ENCODE results near the gene MMS19. TPM values are rescaled to one million over a fixed set of nuclear protein-coding genes. Genes with fewer than 3 reads are reported as not detected.
A peak's percentile ranks its signal among the peaks of the same experiment; 100 is the strongest.
"Not testable (repeated sequence)": the region's sequence is repeated elsewhere in the genome, so short reads cannot be mapped to it uniquely, and the experiment has no call there.

Gene MMS19
- total RNA-seq, 1 donor from 2014 or later = 37.7 TPM

DNA sequence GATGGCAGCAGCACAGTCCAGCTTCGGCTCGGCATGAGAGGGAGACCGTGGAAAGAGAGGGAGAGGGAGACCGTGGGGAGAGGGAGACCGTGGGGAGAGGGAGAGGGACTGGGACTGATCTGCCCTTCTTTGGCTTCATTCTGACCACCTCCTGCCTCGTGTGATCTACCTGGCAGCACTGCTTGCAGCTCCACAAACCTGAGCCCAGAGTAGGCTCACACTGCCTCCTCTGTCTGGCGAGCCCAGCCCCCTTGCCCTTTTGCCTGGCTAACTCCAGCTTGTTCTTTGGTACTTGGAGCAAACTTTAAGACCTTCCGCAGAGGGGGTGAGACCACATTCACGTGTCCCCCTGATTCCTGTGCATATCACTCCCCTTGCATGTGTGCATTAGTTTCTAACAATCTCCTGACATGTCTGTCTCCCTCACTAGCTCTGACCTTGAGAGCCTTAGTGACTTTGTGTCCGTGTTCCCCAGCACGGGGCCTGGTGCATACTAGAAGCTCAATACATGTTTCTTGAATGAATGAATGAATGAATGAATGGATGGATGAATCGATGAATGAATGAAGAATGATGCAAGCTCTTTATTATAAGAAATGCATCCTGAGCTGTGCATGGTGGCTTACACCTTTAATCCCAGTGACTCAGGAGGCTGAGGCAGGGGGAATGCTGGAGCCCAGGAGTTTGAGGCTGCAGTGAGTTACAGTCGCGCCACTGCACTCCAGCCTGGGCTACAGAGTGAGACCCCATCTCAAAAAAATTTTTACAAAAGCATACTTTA, 31.7 kb upstream of the MMS19 start:
- ATAC-seq = peak; percentile 31
- no peak for DNase-seq (ENCODE audit: missing footprints)
- intact Hi-C loops (cut with DNase I) = no loop called here

DNA sequence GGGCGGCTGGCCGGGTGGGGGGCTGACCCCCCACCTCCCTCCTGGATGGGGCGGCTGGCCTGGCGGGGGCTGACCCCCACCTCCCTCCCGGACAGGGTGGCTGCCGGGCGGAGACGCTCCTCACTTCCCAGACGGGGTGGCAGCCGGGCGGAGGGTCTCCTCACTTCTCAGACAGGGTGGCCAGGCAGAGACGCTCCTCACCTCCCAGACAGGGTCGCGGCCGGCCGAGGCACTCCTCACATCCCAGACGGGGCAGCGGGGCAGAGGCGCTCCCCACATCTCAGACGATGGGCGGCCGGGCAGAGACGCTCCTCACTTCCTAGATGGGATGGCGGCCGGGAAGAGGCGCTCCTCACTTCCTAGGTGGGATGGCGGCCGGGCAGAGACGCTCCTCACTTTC, 30.7 kb upstream of the MMS19 start:
- ATAC-seq; DNase-seq (ENCODE audit: missing footprints); intact Hi-C loops (cut with DNase I): not testable (repeated sequence)

DNA sequence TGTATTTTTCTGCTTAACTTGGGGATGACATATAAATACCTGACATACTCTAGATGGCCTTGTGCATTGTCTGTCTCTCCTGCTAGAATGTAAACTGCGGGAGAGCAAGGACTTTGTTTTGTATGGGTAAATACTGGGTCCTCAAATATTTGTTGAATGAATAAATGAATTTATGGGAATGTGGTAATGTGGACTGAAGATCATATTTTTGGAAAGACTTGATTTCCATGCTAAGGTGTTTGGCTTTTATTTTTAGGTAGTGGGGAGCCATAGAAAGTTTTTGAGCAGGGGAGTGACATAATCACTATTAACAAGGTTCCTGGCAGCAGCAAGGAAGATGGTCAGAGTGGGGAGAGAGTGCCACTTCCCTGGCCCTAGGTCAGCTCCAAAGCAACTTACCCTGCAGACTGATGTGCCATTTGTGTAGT, 27.5 kb upstream of the MMS19 start:
- DNase-seq (ENCODE audit: missing footprints) = no peak

DNA sequence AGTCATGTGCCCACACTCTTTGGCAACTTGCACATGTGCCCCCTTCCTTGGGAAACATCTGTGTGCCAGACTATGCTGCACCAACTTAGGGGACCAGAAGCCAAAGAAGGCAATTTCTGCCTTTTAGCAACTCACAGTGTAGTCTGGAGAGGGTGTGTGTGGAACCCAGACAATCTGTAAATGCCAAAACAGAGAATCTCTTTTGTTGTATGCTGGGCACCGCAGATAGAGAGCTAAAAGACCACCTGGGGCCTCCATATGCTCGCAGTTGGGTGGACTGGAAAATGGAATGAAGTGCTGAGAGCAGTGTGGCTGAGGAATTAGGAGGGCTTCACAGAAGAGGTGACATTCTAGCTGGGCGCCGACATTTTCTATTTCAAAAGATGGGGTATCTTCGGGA, 26.9 kb upstream of the MMS19 start:
- no peak for DNase-seq (ENCODE audit: missing footprints)
- intact Hi-C loops (cut with DNase I) = no loop called here
- ATAC-seq = no peak

More for the DNA sequence above, 27.5 kb upstream of the MMS19 start:
- ATAC-seq = no peak
- intact Hi-C loops (cut with DNase I) = no loop called here

DNA sequence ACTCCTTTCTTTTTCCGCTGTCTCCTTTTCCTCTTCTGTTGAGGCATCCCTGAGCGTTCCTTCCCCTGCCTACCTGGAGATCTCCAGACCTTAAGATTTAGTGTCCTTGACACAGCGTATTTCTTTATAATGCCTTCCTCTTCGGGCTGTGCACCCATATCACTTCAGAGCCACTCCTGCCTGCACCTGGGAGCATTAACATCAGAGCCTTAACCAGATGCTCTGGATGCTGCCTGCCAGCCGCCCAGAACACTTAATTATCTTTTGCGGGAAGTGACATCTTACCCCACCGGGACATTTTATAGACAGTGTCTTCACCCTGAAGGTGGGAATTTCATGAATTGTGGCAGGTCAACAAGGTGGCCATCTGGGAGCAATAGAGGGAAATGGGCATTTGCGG, 24.7 kb upstream of the MMS19 start:
- intact Hi-C loops (cut with DNase I) = no loop called here
- no peak for ATAC-seq

DNA sequence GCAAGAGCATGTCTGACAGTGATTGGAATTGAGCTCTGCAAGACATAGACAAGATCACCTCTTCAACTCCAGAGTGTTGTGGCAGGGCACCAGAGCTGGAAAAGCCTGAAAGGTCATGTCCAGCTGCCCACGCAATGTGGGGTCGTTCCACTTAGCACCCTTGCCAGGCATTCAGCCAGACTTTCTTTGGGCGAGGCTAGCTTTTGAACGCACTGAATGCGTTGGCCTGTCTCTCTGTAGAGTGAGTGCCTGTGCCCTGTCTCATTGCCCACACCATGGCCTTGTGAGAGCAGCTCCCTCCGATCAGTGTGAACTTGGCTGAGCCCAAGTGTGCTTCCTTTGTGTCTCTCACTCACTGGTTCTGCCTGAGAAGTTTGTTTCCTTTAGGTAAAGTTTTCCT, 23.8 kb upstream of the MMS19 start:
- DNase-seq (ENCODE audit: missing footprints) = no peak
- intact Hi-C loops (cut with DNase I) = no loop called here
- ATAC-seq = peak; percentile 42

More for the DNA sequence above, 24.7 kb upstream of the MMS19 start:
- no peak for DNase-seq (ENCODE audit: missing footprints)

DNA sequence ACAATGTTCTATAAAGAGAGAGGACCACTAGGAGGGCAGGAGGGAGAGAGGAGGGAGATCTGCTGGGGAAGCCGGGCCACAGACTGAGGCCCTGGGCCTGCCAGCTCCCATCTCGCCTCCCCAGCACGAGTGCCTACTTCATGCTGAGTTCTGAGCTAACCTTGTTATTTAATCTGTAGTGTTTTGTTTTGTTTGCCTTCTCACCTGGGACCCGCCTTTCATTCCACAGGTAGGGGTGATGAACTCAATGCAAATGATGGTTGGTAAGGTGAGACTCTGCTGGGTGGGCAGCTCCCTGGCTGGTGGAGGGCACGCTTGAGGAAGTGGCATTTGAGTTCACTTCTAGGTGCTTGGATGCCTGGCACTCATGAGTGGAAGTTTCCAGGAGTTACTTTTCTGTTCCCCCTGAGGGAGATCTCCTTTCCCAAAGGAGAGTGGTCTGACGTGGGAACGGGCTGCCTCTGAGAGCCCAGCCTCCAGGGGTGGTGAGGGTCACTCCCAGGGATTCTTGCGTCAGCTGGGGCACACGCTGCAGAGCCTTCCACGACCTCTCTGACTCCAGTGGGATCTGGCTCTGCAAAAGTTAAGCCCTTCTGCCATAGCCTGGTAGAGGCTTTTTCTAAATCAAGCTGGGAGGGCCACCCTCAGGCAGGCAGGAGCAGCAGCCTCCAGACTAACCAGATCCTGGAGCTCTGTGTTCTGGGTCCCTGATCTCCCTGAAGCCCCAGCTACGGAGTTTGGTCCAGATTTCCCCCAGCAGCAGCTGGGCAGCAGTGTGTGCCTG, 22.9 kb upstream of the MMS19 start:
- no peak for ATAC-seq
- intact Hi-C loops (cut with DNase I) = no loop called here
- DNase-seq (ENCODE audit: missing footprints) = no peak

DNA sequence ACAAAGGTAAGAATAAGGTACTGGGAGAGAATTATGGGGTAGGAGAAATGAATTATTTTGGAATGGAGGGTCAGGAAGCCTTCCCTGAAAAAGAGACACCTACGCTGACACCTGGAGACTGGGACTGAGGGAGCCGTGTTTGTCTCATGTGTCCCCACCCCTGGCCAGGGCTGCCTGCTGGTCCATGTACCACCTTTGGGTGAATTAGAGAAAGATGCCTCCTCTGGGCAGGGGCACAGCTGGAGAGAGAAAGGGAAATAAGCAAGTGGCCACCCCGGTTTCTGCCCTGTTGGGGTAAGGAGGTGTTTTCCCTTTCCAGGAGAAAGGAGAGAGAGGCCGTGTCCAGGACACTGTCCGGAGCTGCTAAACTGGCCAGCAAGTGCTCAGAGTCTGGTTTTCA, 22.3 kb upstream of the MMS19 start:
- DNase-seq (ENCODE audit: missing footprints) (no peak), ATAC-seq (no peak)
- intact Hi-C loops (cut with DNase I) = no loop called here

DNA sequence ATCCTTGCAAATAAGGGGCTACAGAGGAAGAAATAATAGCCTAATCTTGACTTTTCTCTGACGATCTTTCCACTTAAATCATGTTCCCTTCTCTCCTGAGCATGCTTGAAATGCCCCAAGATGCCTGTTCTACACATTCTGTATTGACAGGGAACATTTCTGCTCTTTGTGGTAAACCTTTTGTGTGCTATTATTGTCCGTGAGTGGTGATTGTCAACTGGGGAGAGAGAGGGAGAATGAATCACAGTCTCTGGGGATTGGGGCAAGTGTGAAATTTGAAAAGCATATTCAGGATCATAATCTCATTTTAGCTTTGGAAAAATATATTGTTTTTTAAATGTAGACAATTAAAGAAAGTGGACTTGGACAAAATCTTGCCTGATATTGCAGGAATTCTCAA, 21.1 kb upstream of the MMS19 start:
- ATAC-seq = no peak
- no peak for DNase-seq (ENCODE audit: missing footprints)
- intact Hi-C loops (cut with DNase I) = no loop called here

DNA sequence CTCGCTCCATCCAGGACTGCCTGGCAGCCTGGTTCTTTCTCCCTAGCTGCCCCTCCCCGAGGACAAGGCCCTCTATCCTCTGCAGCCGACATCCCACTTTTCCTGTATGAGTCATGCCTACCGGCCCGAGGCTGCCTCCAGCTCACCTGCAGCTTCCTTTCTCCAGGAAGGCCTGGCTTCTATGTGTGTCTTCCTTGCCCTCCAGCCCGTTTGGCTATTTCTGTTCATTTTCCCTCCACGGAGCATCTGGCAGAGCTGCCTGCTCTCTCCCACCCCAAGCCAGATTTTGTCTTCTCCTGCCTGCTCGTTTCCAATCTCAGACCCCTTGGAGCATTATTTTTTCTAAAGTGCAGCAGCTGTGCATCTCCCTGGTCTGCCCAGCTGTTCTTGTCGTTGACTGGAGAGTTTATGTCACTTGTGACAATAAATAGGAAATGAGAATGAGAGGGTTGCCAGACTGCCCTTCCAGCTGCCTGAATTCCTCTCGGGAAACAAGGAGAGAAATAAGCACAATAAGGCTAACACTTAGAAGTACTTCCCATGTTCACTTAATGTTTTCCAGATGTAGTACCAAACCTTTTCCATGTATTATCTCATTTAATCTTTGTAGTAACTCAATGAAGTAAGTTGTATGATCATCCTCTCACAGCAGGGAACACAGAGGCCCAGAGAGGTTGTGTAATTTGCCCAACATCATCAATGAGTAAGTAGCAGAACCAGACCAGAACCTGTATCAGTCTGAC, 20.2 kb upstream of the MMS19 start:
- intact Hi-C loops (cut with DNase I) = no loop called here
- ATAC-seq (peak; percentile 29), DNase-seq (ENCODE audit: missing footprints) (no peak)

DNA sequence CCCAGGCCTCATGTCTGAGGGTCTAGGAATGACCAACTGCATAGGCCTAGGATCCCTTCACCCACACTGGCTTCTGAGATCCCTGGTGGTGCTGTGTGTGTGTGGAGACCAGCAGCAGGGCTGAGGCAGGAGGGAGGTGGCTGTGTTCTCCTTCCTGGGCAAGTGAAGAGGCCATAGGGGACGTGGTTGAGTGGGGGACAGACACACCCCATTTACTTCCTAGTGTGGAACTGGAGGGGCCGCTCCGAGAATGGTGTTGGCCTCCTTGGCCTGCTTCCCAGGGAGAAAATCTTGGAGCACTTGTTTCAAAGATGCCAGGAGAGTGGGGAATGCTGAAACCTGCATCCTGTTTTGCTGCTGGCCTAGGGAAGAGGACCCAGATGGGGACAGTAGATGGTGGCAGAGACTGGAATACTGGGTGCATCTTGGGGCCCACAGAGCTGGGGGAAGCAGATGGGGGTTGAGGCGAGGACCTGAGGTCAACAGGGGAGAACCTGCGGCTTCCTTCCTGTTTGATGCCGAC, 19.6 kb upstream of the MMS19 start:
- intact Hi-C loops (cut with DNase I) = no loop called here
- DNase-seq (ENCODE audit: missing footprints) (no peak), ATAC-seq (no peak)

DNA sequence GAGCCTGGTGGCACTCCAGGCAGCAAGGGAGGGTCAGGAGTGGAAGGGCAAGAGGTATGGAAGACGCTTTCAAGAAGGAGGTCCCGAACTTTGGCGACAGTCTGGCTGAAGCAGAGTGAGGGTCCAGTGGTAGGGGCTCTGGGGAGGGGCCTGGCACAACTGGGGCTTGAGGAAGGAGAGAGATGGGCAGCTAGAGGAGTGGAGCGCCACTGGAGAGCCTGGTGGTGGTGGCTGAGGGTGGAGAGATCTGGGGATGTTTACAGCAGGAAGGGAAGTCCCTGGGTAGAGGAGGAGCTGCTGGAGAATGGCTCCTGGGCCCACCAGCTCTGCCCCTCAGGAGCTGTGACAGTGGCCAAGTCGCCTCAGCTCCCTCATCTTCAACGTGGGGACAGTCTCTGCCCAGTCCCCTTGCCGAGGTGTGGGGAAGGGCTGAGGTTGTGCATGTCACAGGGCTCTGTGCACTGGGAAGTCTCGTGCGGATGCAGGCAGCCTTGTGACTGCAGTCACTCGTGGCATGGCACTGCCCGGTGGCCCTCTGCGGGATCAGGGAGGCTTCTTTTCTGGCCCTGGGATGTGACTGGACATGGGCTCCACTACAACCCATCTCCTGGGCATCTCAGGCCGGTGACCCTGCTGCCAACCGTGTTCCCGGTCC, 19.0 kb upstream of the MMS19 start:
- intact Hi-C loops (cut with DNase I) = no loop called here
- DNase-seq (ENCODE audit: missing footprints) (no peak), ATAC-seq (no peak)

DNA sequence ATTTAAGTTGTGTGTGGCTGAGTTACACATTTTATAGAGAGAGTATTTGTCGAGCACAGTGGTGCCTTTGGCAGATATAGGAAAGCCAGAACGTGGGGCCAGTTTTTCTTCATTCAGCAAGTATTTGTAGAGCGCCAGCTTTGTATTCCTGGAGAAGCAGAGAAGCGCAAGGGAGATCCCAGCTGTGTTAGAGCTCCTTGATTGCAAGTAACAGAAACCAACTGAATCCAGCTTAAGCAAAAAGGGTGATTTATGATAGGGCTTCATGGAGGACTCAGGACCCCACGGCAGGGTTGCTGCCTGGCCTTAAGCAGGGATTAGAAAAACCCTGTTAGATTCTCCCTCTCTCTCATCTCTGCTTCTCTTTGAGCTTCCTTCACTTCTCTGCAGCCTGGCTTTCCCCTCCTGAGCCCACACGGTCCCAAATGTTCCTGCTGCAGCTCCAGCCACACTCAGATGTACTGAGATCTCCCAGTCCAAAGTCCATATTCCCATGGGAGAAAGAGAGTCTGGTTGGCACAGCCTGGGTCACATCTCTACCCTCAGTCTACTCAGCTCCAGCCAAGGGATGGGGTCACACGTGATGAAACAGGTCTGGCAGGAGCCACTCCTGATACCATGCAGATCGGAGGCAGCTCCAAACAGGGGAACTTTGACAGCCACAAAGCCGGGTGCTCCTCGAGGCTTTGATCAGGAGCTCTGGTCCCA, 17.2 kb upstream of the MMS19 start:
- DNase-seq (ENCODE audit: missing footprints) = no peak
- intact Hi-C loops (cut with DNase I) = no loop called here
- no peak for ATAC-seq

DNA sequence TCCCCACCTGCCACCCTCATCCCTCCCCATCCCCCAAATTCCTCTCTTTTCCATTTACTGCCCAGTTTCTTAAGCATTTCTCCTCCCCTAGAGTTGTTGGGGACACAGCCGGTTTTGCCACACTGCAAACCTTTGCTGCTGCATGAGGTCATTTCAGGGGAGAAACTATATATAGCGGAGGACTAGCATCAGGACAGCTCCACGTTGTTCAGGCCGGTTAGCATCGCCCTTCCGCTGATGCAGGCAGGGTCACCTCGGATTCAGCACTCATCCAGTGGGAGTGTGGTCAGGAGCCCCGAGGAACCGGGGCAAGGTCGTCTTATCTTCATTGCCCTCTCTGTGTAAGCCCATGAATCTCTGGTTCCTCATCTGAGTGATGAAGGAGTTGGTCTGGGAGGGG, 16.1 kb upstream of the MMS19 start:
- ATAC-seq = peak; percentile 68

DNA sequence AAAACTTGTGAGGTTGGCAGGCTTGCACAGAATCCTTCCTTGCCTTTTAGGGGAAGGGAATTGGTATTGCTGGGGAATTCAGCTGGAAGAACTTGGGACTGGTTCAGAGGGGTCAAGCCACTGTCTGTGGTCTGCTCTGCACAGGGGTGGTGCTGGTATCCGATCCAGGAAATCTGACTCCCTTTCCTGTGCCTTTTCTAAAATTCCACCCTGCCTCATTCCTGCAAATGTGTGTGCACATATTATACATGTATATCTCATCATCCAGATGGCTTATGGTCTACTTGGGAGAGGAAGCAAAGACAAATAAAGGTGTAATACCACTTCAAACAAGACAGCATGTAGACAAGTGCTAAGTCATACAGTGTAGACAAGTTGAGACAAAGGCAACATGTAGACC, 14.8 kb upstream of the MMS19 start:
- DNase-seq (ENCODE audit: missing footprints) (no peak), ATAC-seq (no peak)
- intact Hi-C loops (cut with DNase I) = no loop called here

More for the DNA sequence above, 16.1 kb upstream of the MMS19 start:
- no peak for DNase-seq (ENCODE audit: missing footprints)
- intact Hi-C loops (cut with DNase I) = no loop called here

DNA sequence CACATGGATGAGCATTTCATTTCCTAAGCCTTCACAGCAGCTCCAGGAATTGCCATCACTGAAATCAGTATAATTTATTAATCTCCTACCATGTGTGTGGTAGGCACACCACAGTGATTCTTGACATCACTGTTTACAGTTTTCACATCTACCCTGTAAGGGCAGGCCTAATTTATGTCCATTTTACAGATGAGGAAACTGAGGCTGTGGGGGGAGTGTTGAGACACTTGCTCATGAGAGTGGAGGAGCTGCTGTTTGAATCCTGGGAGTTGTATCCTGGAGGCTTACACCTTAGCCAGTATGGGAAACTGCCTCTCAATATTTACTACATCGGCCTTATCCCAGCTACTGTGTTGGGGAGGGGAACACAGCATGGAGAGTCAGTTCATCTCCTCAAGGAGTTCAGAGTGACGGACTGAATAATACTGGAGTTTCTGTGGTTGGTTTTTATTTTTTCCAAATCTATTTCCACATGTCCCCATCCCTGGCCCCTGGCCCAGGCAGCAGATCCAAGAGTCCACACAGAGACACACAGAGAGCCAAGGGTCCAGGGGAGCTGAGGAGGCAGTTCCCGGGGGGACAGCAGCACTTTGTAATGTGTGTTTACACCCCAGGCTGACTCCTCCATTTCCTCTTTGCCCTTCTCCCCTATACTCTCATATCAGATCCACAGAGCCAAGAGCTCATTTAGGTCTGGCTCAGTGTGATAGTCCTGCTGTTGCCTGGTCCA, 13.7 kb upstream of the MMS19 start:
- ATAC-seq (peak; percentile 64), DNase-seq (ENCODE audit: missing footprints) (no peak)
- intact Hi-C loops (cut with DNase I) = no loop called here

DNA sequence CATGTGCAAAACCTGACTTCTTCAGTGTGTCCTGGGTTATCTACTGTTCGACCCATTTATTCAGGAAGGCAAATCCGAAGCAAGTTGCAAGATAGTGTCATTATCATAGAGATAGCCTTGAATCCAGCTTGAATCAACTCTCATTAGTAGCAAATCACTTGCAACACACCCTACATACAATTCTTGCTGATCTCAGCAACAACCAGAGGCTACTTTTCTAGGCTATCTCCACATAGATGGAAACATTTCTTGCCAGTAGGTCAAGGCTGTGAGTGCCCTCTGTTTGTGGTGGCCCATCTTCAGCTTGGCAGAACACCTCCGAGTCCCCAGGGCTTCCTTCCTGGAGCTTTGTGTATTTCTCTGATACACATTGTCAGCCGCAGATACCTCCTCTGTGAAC, 12.5 kb upstream of the MMS19 start:
- intact Hi-C loops (cut with DNase I) = no loop called here
- no peak for ATAC-seq
- DNase-seq (ENCODE audit: missing footprints) = no peak
